ENCODE results near the gene PFKFB2.

DNA sequence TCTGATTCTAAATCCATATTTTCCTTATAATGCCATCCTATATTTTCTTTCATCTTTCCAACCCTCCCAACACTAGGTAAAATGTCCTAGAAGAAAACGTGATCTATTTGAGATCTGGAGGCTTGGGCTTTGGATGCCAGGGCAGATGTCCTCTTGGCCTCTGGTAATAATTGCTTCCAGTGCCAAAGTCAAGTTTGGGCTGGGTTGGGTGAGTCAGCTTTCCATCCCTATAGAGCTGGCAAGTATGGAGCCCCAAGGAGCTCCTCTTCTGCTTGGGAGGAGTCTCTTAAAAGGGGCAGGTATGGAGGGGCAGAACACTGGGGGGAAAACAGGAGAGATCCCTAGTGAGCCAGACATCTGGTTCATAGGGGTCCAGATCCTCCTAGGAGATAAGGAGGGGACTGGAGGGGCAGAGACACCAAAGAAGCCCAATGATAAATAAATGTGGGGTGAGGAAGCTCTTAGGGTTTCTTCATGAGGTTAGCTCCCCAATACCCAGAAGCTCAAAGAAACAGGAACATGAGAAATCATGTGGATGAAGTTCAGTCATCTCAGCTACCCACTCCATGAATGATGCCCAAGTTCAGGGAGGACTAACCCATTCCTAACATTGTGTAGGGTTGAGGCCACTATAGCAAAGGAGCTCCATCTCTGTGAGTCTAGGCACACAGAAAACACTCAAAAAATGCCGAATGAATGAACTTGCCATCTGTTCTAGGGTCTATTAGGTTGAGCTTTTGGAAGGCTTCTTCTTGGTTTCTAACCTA is 24.0 kb upstream of the PFKFB2 start:
- TF ChIP-seq CTCF (IDR thresholded peaks at IDR 0.05) (no peak), POLR2A (IDR thresholded peaks at IDR 0.05) (no peak)
